NAMALWA (cell line): ENCODE results near the gene SMAD5.

Experiments used
- DNase-seq: peaks from one replicate; pipeline ENCODE4 v3.0.0-alpha.2; 2015; ENCODE audit warnings: low spot score

Gene SMAD5

DNA sequence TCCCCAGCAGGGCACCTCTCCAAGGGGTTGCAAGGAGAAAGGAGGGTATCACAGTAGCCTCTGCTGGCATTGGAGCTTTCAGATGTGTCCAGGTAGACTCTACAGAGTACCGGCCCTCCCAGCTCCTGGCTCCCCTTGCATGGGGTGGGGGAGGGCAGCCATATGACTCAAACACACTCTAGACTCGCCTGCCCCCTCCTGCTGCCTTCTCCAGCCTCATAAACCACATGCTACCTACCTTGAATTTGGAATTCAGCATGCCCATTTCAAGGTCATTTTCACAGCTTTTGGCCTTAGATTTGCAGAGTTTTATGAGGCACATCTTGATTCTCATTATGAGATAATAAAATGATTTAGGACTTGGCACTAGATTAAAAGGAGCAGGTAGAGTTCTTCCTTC, 93.2 kb downstream of the SMAD5 start:
- DNase-seq, result no peak

DNA sequence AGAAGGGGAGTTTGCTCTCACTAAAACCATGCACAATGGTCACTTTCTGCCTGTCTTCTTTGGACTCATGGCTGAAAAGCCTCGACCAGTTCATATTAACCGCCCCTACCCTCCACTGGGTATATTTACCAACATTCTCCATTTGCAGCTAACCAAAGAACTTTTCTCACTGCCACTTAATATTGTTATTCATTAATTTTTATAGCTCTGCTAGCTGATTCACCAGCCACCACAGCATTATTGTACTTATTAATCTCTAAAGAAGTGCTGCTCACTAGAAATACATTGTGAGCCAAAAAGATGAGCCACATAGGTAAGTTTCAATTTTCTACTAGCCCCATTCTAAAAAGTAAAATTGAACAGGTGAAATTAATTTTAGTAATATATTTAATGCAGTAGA, 93.8 kb downstream of the SMAD5 start:
- no peak for DNase-seq

DNA sequence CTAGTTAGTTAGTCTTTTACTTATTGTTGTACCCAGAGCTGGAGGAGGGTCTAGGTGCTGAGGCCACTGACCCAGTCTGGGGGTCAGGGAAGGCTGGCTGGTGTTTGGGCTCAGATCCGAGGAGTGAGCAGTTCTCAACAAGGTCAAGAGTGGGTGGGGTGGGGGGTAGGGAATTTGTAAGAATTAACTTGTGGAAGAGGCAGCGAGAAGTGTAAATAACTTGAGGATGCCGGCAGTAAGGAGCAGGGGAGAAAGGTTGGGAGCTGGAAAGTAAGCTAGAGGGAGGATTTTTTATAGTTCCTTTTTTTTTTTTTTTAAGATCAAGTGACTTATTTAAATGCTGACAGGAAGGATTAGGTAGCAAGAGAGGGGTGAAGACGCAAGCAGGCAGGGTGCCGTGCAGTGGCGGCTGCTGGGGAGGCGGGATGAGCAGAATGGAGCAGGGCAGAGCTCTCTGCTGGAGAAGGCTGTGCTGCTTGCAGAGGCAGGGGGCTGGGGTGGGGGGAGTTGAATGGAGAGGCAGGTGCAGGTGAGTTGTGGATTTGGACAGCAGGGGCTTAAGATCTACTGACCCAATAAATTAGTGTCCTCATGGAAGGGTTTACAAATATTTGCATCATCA, 95.6 kb downstream of the SMAD5 start:
- DNase-seq, result no peak

DNA sequence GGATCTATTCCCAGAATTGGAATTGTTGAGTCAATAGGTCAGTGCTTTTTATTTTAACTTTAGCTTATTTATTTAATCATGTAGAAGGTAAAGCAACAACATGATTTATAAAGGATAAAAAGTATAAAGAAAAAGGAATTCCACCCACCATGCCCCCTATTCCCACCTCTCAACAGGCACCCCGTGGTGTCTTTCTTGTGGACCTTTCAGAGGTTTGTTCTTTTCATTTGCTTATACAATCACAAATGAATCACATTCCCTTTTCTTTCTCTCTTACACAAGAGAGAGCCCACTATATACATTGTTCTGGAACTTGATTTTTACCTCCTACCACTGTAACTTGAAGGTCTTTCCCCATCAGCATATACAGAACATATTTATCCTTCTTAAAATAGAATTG, 97.5 kb downstream of the SMAD5 start:
- no peak for DNase-seq

DNA sequence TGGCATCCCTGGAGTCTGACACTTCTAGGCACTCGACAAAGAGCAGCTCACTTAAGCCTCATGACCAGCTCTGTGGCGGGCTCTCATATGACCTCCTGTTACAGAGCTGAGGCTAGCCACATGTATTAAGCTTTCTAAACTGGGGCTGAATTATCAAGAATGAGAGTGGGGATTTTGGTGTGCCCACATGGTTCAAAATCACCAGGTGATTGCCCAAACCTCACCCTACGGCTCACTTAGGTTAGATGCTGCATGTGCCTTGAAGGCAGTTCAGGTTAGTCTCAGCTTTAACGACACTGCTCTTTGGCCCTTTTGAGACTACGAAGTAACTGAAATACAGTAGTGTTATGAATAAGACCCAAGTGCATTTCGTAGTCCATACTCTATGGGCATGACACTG, 99.7 kb downstream of the SMAD5 start:
- no peak for DNase-seq
